ENCODE data around the gene EPSTI1.

EPSTI1 gene

DNA sequence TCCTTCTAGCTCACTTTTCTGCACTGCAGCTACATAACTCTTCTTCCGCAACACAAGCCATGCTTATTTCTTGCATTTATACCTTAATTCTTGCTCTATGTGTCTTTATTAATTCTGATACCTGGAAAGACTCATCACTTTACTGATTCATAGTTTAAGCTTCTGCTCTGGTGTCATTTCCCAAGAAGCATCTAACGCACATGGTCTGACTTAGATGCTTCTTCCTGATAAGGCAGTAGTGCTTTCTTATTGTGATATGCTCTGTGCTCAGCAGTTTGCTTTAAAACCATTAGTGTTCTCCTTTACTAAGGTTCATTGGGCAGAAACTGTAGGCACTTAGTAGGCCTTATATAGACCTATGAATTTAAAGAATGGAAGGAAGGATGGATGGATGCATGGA lies 66.4 kb downstream of the EPSTI1 start:
- H3K27ac ChIP-seq (ENCODE audit: low read depth, low read length): no peak overlapping the region
- no peaks in the 10 kb centered on the region for H3K36me3 ChIP-seq (ENCODE audit: insufficient read depth, low read length)
- no peak overlapping the region for H3K9ac ChIP-seq (ENCODE audit: low read length)
- no peaks in the 10 kb centered on the region for H3K9me3 ChIP-seq (ENCODE audit: low read length)
- no peak overlapping the region for H3K4me3 ChIP-seq (ENCODE audit: low read depth in 1 of 2, low read length in 2 of 2)
- no peaks in the 10 kb centered on the region for H3K27me3 ChIP-seq (ENCODE audit: control insufficient read depth in 1 of 2, insufficient read depth in 2 of 2, low read length in 2 of 2)
- H3K4me1 ChIP-seq (ENCODE audit: insufficient read depth, low read length): no peaks in the 10 kb centered on the region

GRCh38 chr13:42924344-42924743 lies 67.7 kb downstream of the EPSTI1 start:
- H3K36me3 ChIP-seq (ENCODE audit: insufficient read depth, low read length): no peaks in the 10 kb centered on the region
- H3K9me3 ChIP-seq (ENCODE audit: low read length): no peaks in the 10 kb centered on the region

GRCh38 chr13:42907745-42908144 lies 84.3 kb downstream of the EPSTI1 start:
- no peaks in the 10 kb centered on the region for H3K36me3 ChIP-seq (ENCODE audit: insufficient read depth, low read length)
- H3K27ac ChIP-seq (ENCODE audit: low read depth, low read length): no peak overlapping the region
- H3K9ac ChIP-seq (ENCODE audit: low read length): no peak overlapping the region
- H3K4me3 ChIP-seq (ENCODE audit: low read depth in 1 of 2, low read length in 2 of 2): no peak overlapping the region
- no peaks in the 10 kb centered on the region for H3K4me1 ChIP-seq (ENCODE audit: insufficient read depth, low read length)
- H3K9me3 ChIP-seq (ENCODE audit: low read length): no peaks in the 10 kb centered on the region
- no peaks in the 10 kb centered on the region for H3K27me3 ChIP-seq (ENCODE audit: control insufficient read depth in 1 of 2, insufficient read depth in 2 of 2, low read length in 2 of 2)

More at GRCh38 chr13:42924344-42924743, 67.7 kb downstream of the EPSTI1 start:
- no peak overlapping the region for H3K9ac ChIP-seq (ENCODE audit: low read length)
- no peak overlapping the region for H3K4me3 ChIP-seq (ENCODE audit: low read depth in 1 of 2, low read length in 2 of 2)
- no peaks in the 10 kb centered on the region for H3K27me3 ChIP-seq (ENCODE audit: control insufficient read depth in 1 of 2, insufficient read depth in 2 of 2, low read length in 2 of 2)
- no peak overlapping the region for H3K27ac ChIP-seq (ENCODE audit: low read depth, low read length)
- no peaks in the 10 kb centered on the region for H3K4me1 ChIP-seq (ENCODE audit: insufficient read depth, low read length)

- H3K36me3 ChIP-seq (ENCODE audit: insufficient read depth, low read length): no peaks in the 10 kb centered on the region
- H3K9ac ChIP-seq (ENCODE audit: low read length): no peak overlapping the region
- no peak overlapping the region for H3K27ac ChIP-seq (ENCODE audit: low read depth, low read length)
- H3K27me3 ChIP-seq (ENCODE audit: control insufficient read depth in 1 of 2, insufficient read depth in 2 of 2, low read length in 2 of 2): no peaks in the 10 kb centered on the region
- no peak overlapping the region for H3K4me3 ChIP-seq (ENCODE audit: low read depth in 1 of 2, low read length in 2 of 2)
- no peaks in the 10 kb centered on the region for H3K4me1 ChIP-seq (ENCODE audit: insufficient read depth, low read length)
- no peaks in the 10 kb centered on the region for H3K9me3 ChIP-seq (ENCODE audit: low read length)
Observed at GRCh38 chr13:42906257-42906656, 85.8 kb downstream of the EPSTI1 start.

GRCh38 chr13:42905579-42905978 lies 86.5 kb downstream of the EPSTI1 start:
- Histone ChIP-seq H3K4me3 (ENCODE audit: low read depth in 1 of 2, low read length in 2 of 2) (no peak overlapping the region), H3K9ac (ENCODE audit: low read length) (no peak overlapping the region), H3K27me3 (ENCODE audit: control insufficient read depth in 1 of 2, insufficient read depth in 2 of 2, low read length in 2 of 2) (no peaks in the 10 kb centered on the region), H3K36me3 (ENCODE audit: insufficient read depth, low read length) (no peaks in the 10 kb centered on the region), H3K27ac (ENCODE audit: low read depth, low read length) (no peak overlapping the region), H3K9me3 (ENCODE audit: low read length) (no peaks in the 10 kb centered on the region), H3K4me1 (ENCODE audit: insufficient read depth, low read length) (no peaks in the 10 kb centered on the region)

- Histone ChIP-seq H3K27ac (ENCODE audit: low read depth, low read length) (no peak overlapping the region), H3K36me3 (ENCODE audit: insufficient read depth, low read length) (no peaks in the 10 kb centered on the region), H3K27me3 (ENCODE audit: control insufficient read depth in 1 of 2, insufficient read depth in 2 of 2, low read length in 2 of 2) (no peaks in the 10 kb centered on the region), H3K4me3 (ENCODE audit: low read depth in 1 of 2, low read length in 2 of 2) (no peak overlapping the region), H3K9me3 (ENCODE audit: low read length) (no peaks in the 10 kb centered on the region), H3K4me1 (ENCODE audit: insufficient read depth, low read length) (peaks cover 8% of the 10 kb centered on the region), H3K9ac (ENCODE audit: low read length) (no peak overlapping the region)
Observed at GRCh38 chr13:42899266-42899665, 92.8 kb downstream of the EPSTI1 start.

DNA sequence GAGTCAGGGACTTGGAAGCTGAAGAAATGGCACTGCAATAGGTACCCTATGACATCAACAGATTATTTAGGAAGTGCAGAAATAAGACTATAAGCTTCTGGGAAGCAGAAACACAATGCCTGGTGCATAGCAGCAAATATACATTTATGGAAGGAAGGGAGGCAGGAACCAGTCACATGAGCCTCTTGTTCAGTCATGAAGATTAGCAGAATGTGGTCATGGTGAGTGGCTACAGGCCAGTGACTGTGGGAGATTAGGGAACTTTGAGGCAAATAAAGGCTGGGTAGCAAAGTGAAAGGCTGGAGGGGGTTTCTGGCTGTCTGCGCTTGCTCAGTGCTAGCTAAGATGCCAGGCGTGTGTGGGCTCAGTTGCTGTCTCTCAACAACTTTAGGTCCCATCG lies 96.3 kb downstream of the EPSTI1 start:
- Histone ChIP-seq H3K9me3 (ENCODE audit: low read length) (no peaks in the 10 kb centered on the region), H3K27ac (ENCODE audit: low read depth, low read length) (no peak overlapping the region), H3K9ac (ENCODE audit: low read length) (no peak overlapping the region), H3K27me3 (ENCODE audit: control insufficient read depth in 1 of 2, insufficient read depth in 2 of 2, low read length in 2 of 2) (no peaks in the 10 kb centered on the region), H3K4me3 (ENCODE audit: low read depth in 1 of 2, low read length in 2 of 2) (no peak overlapping the region), H3K36me3 (ENCODE audit: insufficient read depth, low read length) (no peaks in the 10 kb centered on the region), H3K4me1 (ENCODE audit: insufficient read depth, low read length) (peaks cover 16% of the 10 kb centered on the region)

DNA sequence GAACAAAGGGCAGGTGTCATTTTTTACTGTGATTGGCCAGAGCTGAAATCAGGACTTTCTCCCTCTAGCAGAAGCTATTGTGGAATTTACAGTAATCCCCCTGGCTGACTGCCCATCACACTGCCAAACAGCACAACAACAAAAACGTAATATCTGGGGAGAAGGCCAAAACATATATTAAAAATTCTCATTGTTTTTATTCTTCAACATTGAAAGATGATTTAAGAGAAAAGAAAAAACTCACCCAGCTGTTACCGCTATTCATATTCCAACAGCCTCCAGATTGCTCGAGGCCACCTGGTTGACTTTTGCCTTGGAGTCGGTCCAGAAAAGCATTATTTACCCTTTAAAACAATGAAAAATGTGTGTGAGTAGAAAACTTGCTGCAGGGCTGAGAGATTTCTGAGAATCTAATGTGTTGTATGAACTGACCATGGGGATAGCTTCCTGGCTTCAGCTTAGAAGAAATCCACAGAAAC lies 97.2 kb downstream of the EPSTI1 start:
- Histone ChIP-seq H3K36me3 (ENCODE audit: insufficient read depth, low read length) (no peaks in the 10 kb centered on the region), H3K27ac (ENCODE audit: low read depth, low read length) (no peak overlapping the region), H3K27me3 (ENCODE audit: control insufficient read depth in 1 of 2, insufficient read depth in 2 of 2, low read length in 2 of 2) (no peaks in the 10 kb centered on the region), H3K4me3 (ENCODE audit: low read depth in 1 of 2, low read length in 2 of 2) (no peak overlapping the region), H3K9ac (ENCODE audit: low read length) (no peak overlapping the region), H3K4me1 (ENCODE audit: insufficient read depth, low read length) (peaks cover 16% of the 10 kb centered on the region), H3K9me3 (ENCODE audit: low read length) (no peaks in the 10 kb centered on the region)

DNA sequence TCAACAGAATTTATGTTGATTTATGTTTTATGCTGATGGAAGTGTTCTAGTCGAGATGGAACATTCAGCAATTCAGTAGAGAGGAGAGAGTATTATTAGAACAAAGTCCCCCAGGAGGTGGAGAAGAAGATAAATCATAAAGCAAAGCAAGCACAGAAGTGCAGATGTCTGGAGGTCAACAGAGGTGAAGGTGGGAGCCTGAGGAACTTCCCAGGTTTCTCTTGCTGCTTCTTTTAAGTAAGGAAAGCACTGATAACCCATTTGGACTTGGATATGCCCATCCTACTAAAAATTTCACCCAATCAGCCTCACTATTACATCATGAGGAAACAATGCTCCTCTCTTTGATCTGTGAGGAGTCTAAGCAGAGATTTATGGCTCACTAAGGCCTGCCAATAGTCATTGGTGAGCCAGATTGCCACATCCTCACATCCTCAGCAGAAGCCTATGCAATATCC lies 98.8 kb downstream of the EPSTI1 start:
- Histone ChIP-seq H3K4me3 (ENCODE audit: low read depth in 1 of 2, low read length in 2 of 2) (no peak overlapping the region), H3K36me3 (ENCODE audit: insufficient read depth, low read length) (no peaks in the 10 kb centered on the region), H3K27me3 (ENCODE audit: control insufficient read depth in 1 of 2, insufficient read depth in 2 of 2, low read length in 2 of 2) (no peaks in the 10 kb centered on the region), H3K9me3 (ENCODE audit: low read length) (no peaks in the 10 kb centered on the region), H3K4me1 (ENCODE audit: insufficient read depth, low read length) (peaks cover 16% of the 10 kb centered on the region), H3K27ac (ENCODE audit: low read depth, low read length) (no peak overlapping the region), H3K9ac (ENCODE audit: low read length) (no peak overlapping the region)

- H3K9me3 ChIP-seq (ENCODE audit: low read length): no peaks in the 10 kb centered on the region
- H3K4me3 ChIP-seq (ENCODE audit: low read depth in 1 of 2, low read length in 2 of 2): no peak overlapping the region
- peaks cover 16% of the 10 kb centered on the region for H3K4me1 ChIP-seq (ENCODE audit: insufficient read depth, low read length)
- no peaks in the 10 kb centered on the region for H3K36me3 ChIP-seq (ENCODE audit: insufficient read depth, low read length)
- no peaks in the 10 kb centered on the region for H3K27me3 ChIP-seq (ENCODE audit: control insufficient read depth in 1 of 2, insufficient read depth in 2 of 2, low read length in 2 of 2)
- no peak overlapping the region for H3K9ac ChIP-seq (ENCODE audit: low read length)
- no peak overlapping the region for H3K27ac ChIP-seq (ENCODE audit: low read depth, low read length)
Observed at GRCh38 chr13:42892760-42893159, 99.3 kb downstream of the EPSTI1 start.

DNA sequence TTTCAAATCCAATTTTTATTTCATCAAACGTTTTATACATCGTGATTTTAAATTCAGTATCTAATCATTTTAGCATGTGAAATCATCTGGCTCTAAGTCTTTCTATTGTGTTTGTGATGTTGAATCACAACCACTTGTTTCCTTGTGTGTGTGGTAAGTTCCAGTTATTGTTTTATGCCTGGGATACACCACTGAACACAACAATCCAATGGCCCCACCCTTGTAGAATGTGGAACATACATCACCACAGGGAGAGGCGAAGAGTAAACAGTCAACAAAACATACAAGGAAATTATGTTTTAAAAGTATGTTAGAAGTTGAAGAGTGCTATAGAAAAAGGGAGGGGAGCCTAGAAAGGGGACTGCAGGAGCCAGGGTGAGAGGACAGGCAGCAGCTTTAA lies 100.5 kb downstream of the EPSTI1 start:
- Histone ChIP-seq H3K9me3 (ENCODE audit: low read length) (no peaks in the 10 kb centered on the region), H3K27me3 (ENCODE audit: control insufficient read depth in 1 of 2, insufficient read depth in 2 of 2, low read length in 2 of 2) (no peaks in the 10 kb centered on the region), H3K4me3 (ENCODE audit: low read depth in 1 of 2, low read length in 2 of 2) (no peak overlapping the region), H3K27ac (ENCODE audit: low read depth, low read length) (no peak overlapping the region), H3K9ac (ENCODE audit: low read length) (no peak overlapping the region), H3K4me1 (ENCODE audit: insufficient read depth, low read length) (peaks cover 16% of the 10 kb centered on the region), H3K36me3 (ENCODE audit: insufficient read depth, low read length) (no peaks in the 10 kb centered on the region)

GRCh38 chr13:42885325-42885724 lies 106.7 kb downstream of the EPSTI1 start:
- H3K9ac ChIP-seq (ENCODE audit: low read length): no peak overlapping the region
- no peaks in the 10 kb centered on the region for H3K36me3 ChIP-seq (ENCODE audit: insufficient read depth, low read length)
- H3K9me3 ChIP-seq (ENCODE audit: low read length): no peaks in the 10 kb centered on the region
- H3K27me3 ChIP-seq (ENCODE audit: control insufficient read depth in 1 of 2, insufficient read depth in 2 of 2, low read length in 2 of 2): no peaks in the 10 kb centered on the region
- no peak overlapping the region for H3K27ac ChIP-seq (ENCODE audit: low read depth, low read length)
- H3K4me1 ChIP-seq (ENCODE audit: insufficient read depth, low read length): peaks cover 8% of the 10 kb centered on the region
- no peak overlapping the region for H3K4me3 ChIP-seq (ENCODE audit: low read depth in 1 of 2, low read length in 2 of 2)
